GM18858 (cell line): ENCODE measurements around the gene PATJ.
"Not testable (repeated sequence)": the region's sequence is repeated elsewhere in the genome, so short reads cannot be mapped to it uniquely, and the experiment has no call there.

Experiments used
- ATAC-seq: cut with Tn5 transposase; IDR thresholded peaks from one replicate; pipeline ENCODE4 v1.9.1; 2021; ENCODE audit not compliant: unreplicated experiment

PATJ gene

GRCh38 chr1:62198069-62198780 lies 455.9 kb downstream of the PATJ start:
- ATAC-seq = no peak

GRCh38 chr1:62198781-62199125 lies 456.5 kb downstream of the PATJ start:
- ATAC-seq = no peak

DNA sequence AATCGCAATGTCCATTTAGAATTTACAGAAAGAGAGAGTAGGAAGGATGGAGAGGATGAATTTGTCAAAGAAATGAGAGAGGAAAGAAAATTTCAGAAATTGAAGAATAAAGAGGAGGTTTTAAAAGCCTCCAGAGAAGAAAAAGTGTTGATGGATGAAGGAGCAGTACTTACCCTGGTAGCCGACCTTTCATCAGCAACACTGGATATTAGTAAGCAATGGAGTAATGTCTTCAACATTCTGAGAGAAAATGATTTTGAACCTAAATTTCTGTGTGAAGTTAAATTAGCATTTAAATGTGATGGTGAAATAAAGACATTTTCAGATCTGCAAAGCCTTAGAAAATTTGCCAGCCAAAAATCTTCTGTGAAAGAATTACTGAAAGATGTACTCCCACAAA lies 464.9 kb downstream of the PATJ start:
- no peak for ATAC-seq

DNA sequence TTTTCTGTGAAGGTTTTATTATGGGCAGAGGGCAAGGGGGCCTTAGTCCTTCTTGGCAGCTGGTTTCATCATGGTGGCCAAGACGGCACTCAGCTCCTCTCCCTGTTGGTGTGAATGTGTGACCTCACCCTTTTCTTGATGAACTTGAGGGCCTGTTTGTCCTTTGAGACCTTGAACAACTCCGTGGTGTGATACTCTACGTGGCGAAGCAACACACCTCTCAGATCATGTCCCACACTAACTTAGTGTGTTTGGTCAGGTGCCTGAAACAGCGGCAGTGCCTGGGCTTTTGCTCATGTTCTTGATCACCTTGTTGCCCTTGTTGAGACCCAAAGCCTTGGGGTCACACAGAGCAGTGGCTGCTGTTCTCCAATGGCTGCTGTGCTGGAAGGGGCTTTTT lies 465.8 kb downstream of the PATJ start:
- no peak for ATAC-seq

DNA sequence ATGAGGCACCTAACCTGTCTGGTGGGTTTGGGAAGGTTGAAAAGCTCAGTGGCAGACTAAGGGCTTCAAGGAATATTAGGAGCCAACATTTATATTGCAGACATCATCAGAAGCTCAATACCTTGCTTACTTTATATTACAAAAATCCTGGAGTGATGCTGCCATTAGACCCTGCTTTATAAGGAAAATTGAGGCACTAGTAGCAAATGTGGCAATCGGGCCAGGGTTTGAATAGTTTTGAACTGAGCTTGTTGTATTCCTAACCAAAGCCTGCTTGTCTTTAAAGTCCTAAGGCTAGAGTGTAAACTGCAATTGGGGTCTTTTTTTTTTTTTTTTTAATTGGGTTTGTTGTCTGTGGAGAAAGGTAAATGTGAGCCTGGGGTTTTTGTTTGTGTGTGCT lies 466.7 kb downstream of the PATJ start:
- ATAC-seq = no peak

DNA sequence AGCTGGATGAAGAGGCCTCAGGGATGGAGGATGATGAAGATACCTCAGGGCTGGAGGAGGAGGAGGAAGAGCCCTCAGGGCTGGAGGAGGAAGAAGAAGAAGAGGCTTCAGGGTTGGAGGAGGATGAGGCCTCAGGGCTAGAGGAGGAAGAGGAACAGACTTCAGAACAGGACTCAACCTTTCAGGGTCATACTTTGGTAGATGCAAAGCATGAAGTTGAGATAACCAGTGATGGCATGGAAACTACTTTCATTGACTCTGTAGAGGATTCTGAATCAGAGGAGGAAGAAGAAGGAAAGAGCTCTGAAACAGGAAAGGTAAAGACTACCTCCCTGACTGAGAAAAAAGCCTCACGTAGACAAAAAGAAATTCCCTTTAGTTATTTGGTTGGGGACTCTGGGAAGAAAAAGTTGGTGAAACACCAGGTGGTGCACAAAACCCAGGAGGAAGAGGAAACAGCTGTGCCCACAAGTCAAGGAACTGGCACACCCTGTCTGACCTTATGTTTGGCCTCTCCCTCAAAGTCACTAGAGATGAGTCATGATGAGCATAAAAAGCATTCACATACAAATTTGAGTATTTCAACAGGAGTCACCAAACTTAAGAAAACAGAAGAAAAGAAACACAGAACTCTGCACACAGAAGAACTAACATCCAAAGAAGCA lies 467.8 kb downstream of the PATJ start:
- no peak for ATAC-seq

DNA sequence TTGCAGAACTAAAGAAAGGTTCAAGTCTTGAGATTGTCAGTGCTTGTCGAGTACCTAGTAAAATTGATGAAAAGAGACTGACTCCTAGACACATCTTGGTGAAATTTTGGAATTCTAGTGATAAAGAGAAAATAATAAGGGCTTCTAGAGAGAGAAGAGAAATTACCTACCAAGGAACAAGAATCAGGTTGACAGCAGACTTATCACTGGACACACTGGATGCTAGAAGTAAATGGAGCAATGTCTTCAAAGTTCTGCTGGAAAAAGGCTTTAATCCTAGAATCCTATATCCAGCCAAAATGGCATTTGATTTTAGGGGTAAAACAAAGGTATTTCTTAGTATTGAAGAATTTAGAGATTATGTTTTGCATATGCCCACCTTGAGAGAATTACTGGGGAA lies 468.7 kb downstream of the PATJ start:
- no peak for ATAC-seq

DNA sequence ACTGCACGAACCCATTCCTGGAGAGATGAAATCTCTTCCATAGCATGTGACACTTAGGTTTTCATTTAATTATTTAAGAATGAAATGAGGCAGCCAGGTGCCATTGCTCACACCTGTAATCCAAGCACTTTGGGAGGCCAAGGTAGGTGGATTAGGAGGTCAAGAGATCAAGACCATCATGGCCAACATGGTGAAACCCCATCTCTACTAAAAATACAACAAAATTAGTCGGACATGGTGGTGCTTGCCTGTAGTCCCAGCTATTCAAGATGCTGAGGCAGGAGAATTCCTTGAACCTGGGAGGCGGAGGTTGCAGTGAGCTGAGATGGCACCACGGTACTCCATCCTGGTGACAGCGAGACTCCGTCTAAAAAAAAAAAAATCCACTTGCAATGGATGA lies 470.1 kb downstream of the PATJ start:
- no peak for ATAC-seq

- ATAC-seq = no peak
These were observed 471.0 kb downstream of the PATJ start for GRCh38 chr1:62213075-62213914.

DNA sequence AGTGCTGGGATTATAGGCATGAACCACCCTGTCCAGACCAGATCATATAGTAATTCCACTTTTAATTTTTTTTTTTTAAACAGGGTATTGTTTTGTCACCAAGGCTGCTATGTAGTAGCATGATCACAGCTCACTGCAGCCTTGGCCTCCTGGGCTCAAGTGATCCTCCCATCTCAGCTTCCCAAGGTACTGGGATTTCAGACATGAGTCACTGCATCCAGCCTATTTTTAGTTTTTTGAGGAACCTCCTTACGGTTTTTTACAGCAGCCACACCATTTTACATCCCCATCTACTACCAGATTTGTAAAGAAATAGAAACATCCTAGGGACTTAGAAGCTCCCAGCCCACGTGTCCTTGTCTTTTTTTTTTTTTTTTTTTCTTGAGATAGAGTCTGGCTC lies 476.3 kb downstream of the PATJ start:
- no peak for ATAC-seq

- ATAC-seq = not testable (repeated sequence)
These were observed 478.2 kb downstream of the PATJ start for GRCh38 chr1:62220456-62220855.

GRCh38 chr1:62221171-62221570 lies 478.9 kb downstream of the PATJ start:
- ATAC-seq = no peak

DNA sequence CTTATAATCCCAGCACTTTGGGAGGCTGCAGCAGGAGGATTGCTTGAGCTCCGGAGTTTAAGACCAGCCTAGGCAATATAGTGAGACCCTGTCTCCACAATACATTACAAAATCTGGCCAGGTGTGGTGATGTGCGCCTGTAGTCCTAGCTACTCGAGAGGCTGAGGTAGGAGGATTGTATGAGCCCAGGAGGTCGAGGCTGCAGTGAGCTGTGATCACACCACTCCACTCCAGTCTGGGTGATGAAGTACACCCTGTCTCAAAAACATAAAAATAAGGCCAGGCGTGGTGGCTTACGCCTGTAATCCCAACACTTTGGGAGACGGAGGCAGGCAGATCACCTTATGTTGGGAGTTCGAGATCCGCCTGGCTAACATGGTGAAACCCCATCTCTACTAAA lies 480.0 kb downstream of the PATJ start:
- no peak for ATAC-seq

- ATAC-seq = no peak
These were observed 481.9 kb downstream of the PATJ start for GRCh38 chr1:62224182-62224581.

- no peak for ATAC-seq
These were observed 485.2 kb downstream of the PATJ start for GRCh38 chr1:62227496-62227895.
